HEK293 (cell line): Measurements from ENCODE around the gene MALRD1.

Experiments
- CTCF ChIA-PET: fragments of 350-600 bp; formaldehyde crosslinking; extraction: SDS; loops from one replicate; lab custom pipeline; 2021; ENCODE audit warnings: antibody characterized with exemption; lab: Yijun Ruan, JAX
- POLR2A ChIA-PET: fragments of 300-600 bp; formaldehyde crosslinking; extraction: SDS; loops from one replicate; lab custom pipeline; 2020; ENCODE audit warnings: antibody characterized with exemption, inconsistent platforms; lab: Yijun Ruan, JAX
- H3K27ac ChIP-seq: fragments of 200-500 bp; sonication (Bioruptor generic); 2 replicates; pipeline ENCODE4 v1.5.1; 2014; ENCODE audit warnings: low read depth, low read length, control low read depth, inconsistent platforms; ENCODE audit errors: extremely low read depth
- H3K36me3 ChIP-seq, 2 experiments: fragments of 200-500 bp in 1 of 2; sonication (Bioruptor generic) in 1 of 2; 1 replicate in 1 of 2; 2 replicates in 1 of 2; pipeline ENCODE4 v1.5.1; 2014 to 2017; ENCODE audit warnings: inconsistent platforms in 2 of 2, low read length in 2 of 2; ENCODE audit not compliant: control insufficient read depth in 2 of 2, insufficient read depth in 1 of 2
- H3K4me1 ChIP-seq: fragments of 200-500 bp; sonication (Bioruptor generic); 2 replicates; pipeline ENCODE4 v1.5.1; 2014; ENCODE audit warnings: mild to moderate bottlenecking, low read length, inconsistent platforms; ENCODE audit not compliant: control insufficient read depth, insufficient read depth
- H3K4me3 ChIP-seq: 2 replicates; pipeline ENCODE4 v1.5.1; 2011; ENCODE audit warnings: low read depth, mild to moderate bottlenecking, control low read depth, low read length, moderate library complexity
- H3K9me3 ChIP-seq: fragments of 200-500 bp; sonication (Bioruptor generic); 2 replicates; pipeline ENCODE4 v1.5.1; 2014; ENCODE audit warnings: low read depth, low read length, inconsistent platforms; ENCODE audit not compliant: control insufficient read depth, insufficient read depth
- CTCF ChIP-seq: fragments of 450-650 bp; formaldehyde crosslinking; IDR thresholded peaks from 2 replicates; pipeline ENCODE4 v1.5.1; 2016; ENCODE audit warnings: missing biosample characterization, missing genetic modification characterization
- FEZF1 ChIP-seq: fragments of 450-650 bp; formaldehyde crosslinking; IDR thresholded peaks from 2 replicates; pipeline ENCODE4 v1.5.1; 2016; ENCODE audit warnings: missing biosample characterization, missing genetic modification characterization
- GFI1B ChIP-seq: fragments of 450-650 bp; formaldehyde crosslinking; IDR thresholded peaks from 2 replicates; pipeline ENCODE4 v1.5.1; 2016; ENCODE audit warnings: missing biosample characterization, missing genetic modification characterization
- HOXA7 ChIP-seq: sonication (generic); formaldehyde crosslinking; IDR thresholded peaks from 2 replicates; pipeline ENCODE4 v1.8.1; 2022; ENCODE audit warnings: missing genetic modification reagents, borderline replicate concordance
- HOXC10 ChIP-seq: sonication (generic); formaldehyde crosslinking; IDR thresholded peaks from 2 replicates; pipeline ENCODE4 v1.8.1; 2023; ENCODE audit warnings: mild to moderate bottlenecking, missing genetic modification reagents
- IKZF3 ChIP-seq: fragments of 450-650 bp; IDR thresholded peaks from 2 replicates; pipeline ENCODE4 v1.5.0; 2018; ENCODE audit warnings: missing biosample characterization, mild to moderate bottlenecking, missing genetic modification characterization, moderate library complexity
- KLF17 ChIP-seq: fragments of 450-650 bp; formaldehyde crosslinking; IDR thresholded peaks from 2 replicates; pipeline ENCODE4 v1.5.1; 2016; ENCODE audit warnings: missing biosample characterization, missing genetic modification characterization
- MEIS1 ChIP-seq: sonication (generic); formaldehyde crosslinking; IDR thresholded peaks from 2 replicates; pipeline ENCODE4 v1.8.1; 2022; ENCODE audit warnings: missing genetic modification reagents, mild to moderate bottlenecking, borderline replicate concordance
- PRDM10 ChIP-seq: fragments of 450-650 bp; formaldehyde crosslinking; IDR thresholded peaks from 2 replicates; pipeline ENCODE4 v1.5.1; 2016; ENCODE audit warnings: missing biosample characterization, missing genetic modification characterization
- REPIN1 ChIP-seq: fragments of 450-650 bp; formaldehyde crosslinking; IDR thresholded peaks from 2 replicates; pipeline ENCODE4 v1.5.1; 2017; ENCODE audit warnings: missing biosample characterization, missing genetic modification characterization, low read depth
- TCF7L2 ChIP-seq: IDR thresholded peaks from 2 replicates; pipeline ENCODE4 v1.6.1; 2011; ENCODE audit warnings: low read depth, mild to moderate bottlenecking, inconsistent platforms, low read length, moderate library complexity, borderline replicate concordance
- TRIM28 ChIP-seq: IDR thresholded peaks from 2 replicates; pipeline ENCODE4 v1.6.1; 2011; ENCODE audit warnings: low read length, control low read depth, borderline replicate concordance
- ZNF10 ChIP-seq: fragments of 450-650 bp; formaldehyde crosslinking; IDR thresholded peaks from 2 replicates; pipeline ENCODE4 v1.5.1; 2017; ENCODE audit warnings: missing biosample characterization, missing genetic modification characterization
- ZNF184 ChIP-seq: fragments of 450-650 bp; IDR thresholded peaks from 2 replicates; pipeline ENCODE4 v1.5.1; 2018; ENCODE audit warnings: missing biosample characterization, mild to moderate bottlenecking, missing genetic modification characterization
- ZNF214 ChIP-seq: fragments of 450-650 bp; formaldehyde crosslinking; IDR thresholded peaks from 2 replicates; pipeline ENCODE4 v1.5.1; 2017; ENCODE audit warnings: missing biosample characterization, mild to moderate bottlenecking, missing genetic modification characterization, borderline replicate concordance
- ZNF280D ChIP-seq: fragments of 450-650 bp; formaldehyde crosslinking; IDR thresholded peaks from 2 replicates; pipeline ENCODE4 v1.5.1; 2016; ENCODE audit warnings: missing biosample characterization, missing genetic modification characterization
- ZNF473 ChIP-seq: fragments of 450-650 bp; formaldehyde crosslinking; IDR thresholded peaks from 2 replicates; pipeline ENCODE4 v1.5.1; 2017; ENCODE audit warnings: missing biosample characterization, missing genetic modification characterization
- ZNF629 ChIP-seq: fragments of 450-650 bp; formaldehyde crosslinking; IDR thresholded peaks from 2 replicates; pipeline ENCODE4 v1.5.1; 2017; ENCODE audit warnings: missing biosample characterization, missing genetic modification characterization
- ZNF660 ChIP-seq: fragments of 450-650 bp; IDR thresholded peaks from 2 replicates; pipeline ENCODE4 v1.5.1; 2018; ENCODE audit warnings: missing biosample characterization, mild to moderate bottlenecking, missing genetic modification characterization
- TF ChIP-seq, protein P1 (sequence below): fragments of 450-650 bp; IDR thresholded peaks from 2 replicates; pipeline ENCODE4 v1.5.1; 2018; ENCODE audit warnings: missing biosample characterization, missing genetic modification characterization

The MALRD1 gene

GRCh38 chr10:19231034-19231433 is 182.4 kb downstream of the MALRD1 start (continued):
- no peak for TF ChIP-seq ZNF280D
- TF ChIP-seq FEZF1: no peak
- TF ChIP-seq CTCF (tag by site-specific recombination): no peak
- no peak for TF ChIP-seq PRDM10
- TF ChIP-seq HOXC10 (CRISPR knock-in tag): no peak
- TF ChIP-seq ZNF184 (tag by site-specific recombination): no peak
- no peak for TF ChIP-seq KLF17 (tag by site-specific recombination)
- TF ChIP-seq MEIS1 (CRISPR knock-in tag): no peak
- TF ChIP-seq, protein P1, sequence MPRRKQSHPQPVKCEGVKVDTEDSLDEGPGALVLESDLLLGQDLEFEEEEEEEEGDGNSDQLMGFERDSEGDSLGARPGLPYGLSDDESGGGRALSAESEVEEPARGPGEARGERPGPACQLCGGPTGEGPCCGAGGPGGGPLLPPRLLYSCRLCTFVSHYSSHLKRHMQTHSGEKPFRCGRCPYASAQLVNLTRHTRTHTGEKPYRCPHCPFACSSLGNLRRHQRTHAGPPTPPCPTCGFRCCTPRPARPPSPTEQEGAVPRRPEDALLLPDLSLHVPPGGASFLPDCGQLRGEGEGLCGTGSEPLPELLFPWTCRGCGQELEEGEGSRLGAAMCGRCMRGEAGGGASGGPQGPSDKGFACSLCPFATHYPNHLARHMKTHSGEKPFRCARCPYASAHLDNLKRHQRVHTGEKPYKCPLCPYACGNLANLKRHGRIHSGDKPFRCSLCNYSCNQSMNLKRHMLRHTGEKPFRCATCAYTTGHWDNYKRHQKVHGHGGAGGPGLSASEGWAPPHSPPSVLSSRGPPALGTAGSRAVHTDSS: no peak

DNA sequence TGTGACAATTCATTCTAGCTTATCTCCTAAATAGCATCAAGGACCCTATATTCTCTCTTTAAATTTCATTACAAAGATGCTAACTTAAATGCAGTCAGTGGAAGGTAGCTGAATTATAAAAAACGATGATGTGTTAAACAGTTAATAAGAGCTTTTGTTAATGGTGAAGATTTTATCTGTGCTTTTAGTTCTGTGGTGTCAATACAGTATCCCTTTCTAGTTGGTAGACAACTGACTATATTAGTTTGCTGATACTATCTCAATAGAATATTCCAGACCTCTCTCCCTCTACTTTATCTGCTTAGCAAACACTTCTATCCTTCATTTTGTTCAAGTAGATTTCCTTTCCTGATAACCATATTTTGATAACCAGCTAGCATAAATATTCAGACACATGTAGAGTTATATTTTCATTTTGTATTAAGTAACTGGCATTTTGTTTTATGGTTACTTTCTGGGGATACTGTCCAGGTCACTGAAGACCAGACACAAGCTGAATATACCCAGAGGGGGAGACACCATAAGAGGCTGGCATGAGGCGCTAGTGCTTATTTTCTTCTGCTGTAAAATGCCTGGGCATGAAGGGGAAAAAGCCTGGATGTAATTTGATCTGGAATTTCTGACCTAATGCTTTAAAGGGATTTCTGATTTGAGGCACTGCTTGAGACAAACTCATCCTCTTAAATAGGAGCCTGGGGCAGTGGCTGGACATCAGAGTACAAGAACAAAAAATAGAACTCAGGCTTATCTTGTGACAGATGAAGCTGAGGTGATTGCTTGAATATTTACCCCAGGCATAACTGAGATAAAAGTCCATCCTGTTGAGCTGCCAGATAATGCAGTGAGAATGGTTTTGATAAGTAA is 197.5 kb downstream of the MALRD1 start:
- no peak for TF ChIP-seq ZNF10 (tag by site-specific recombination)
- TF ChIP-seq GFI1B (tag by site-specific recombination): no peak
- no peak for TF ChIP-seq ZNF214 (tag by site-specific recombination)
- no peak for TF ChIP-seq ZNF629 (tag by site-specific recombination)
- TF ChIP-seq ZNF660 (tag by site-specific recombination): no peak
- TF ChIP-seq TRIM28: 0 out of 2 replicates have a peak, but pooled peaks have one; percentile 44
- TF ChIP-seq IKZF3: no peak
- no peak for TF ChIP-seq ZNF473 (tag by site-specific recombination)
- peak; percentile 21; the same call in 1 of the 2 replicates for TF ChIP-seq TCF7L2
- TF ChIP-seq REPIN1: no peak
- no peak for TF ChIP-seq HOXA7 (CRISPR knock-in tag)
- H3K4me1 ChIP-seq: no peaks in the 10 kb centered on the region
- CTCF ChIA-PET: interaction anchor here (0.6 kb wide), 2 partner anchors 410 to 1203 kb away, joined by 3 read pairs; no protein-coding TSS in a partner anchor
- no peak overlapping the region for H3K4me3 ChIP-seq
- no peaks in the 10 kb centered on the region for H3K36me3 ChIP-seq
- no peak overlapping the region for H3K27ac ChIP-seq
- POLR2A ChIA-PET: no interaction called here
- no peaks in the 10 kb centered on the region for H3K9me3 ChIP-seq
